Calu3 (cell line): ENCODE data around the gene PRMT9. TPM values are rescaled to one million over a fixed set of nuclear protein-coding genes. Genes with fewer than 3 reads are reported as not detected.

Source experiments
- BruUV-seq: library from RNA; stranded (reverse); fragments of 400-500 nt; replicated peaks from 2 replicates; lab custom pipeline; 2021; lab: Mats Ljungman, UMichigan
- CTCF ChIA-PET: fragments of 300-600 bp; sonication (Branson Sonifier 250); formaldehyde crosslinking; loops from one replicate; lab custom pipeline; 2022; ENCODE audit warnings: antibody characterized with exemption; lab: Charles Lee
- DNase-seq: peaks from one replicate; pipeline ENCODE4 v3.0.0; 2022
- H3K27ac Mint-ChIP-seq: one replicate; pipeline ENCODE4 v1.8.0; 2022; ENCODE audit warnings: mixed read lengths; ENCODE audit not compliant: unreplicated experiment
- H3K27me3 Mint-ChIP-seq: one replicate; pipeline ENCODE4 v1.8.0; 2022; ENCODE audit warnings: mixed read lengths; ENCODE audit not compliant: unreplicated experiment
- H3K36me3 Mint-ChIP-seq: one replicate; pipeline ENCODE4 v1.8.0; 2022; ENCODE audit warnings: mild to moderate bottlenecking, moderate library complexity, mixed read lengths; ENCODE audit not compliant: insufficient read depth, unreplicated experiment
- H3K4me1 Mint-ChIP-seq: one replicate; pipeline ENCODE4 v1.8.0; 2022; ENCODE audit warnings: mild to moderate bottlenecking, low read depth, mixed read lengths; ENCODE audit not compliant: unreplicated experiment
- H3K4me3 Mint-ChIP-seq: one replicate; pipeline ENCODE4 v1.8.0; 2022; ENCODE audit warnings: mild to moderate bottlenecking, low read depth, moderate library complexity, mixed read lengths; ENCODE audit not compliant: unreplicated experiment
- H3K9me3 Mint-ChIP-seq: one replicate; pipeline ENCODE4 v1.8.0; 2022; ENCODE audit warnings: low read depth, mixed read lengths; ENCODE audit not compliant: unreplicated experiment
- intact Hi-C: fragments of 100-400 bp; cut with micrococcal nuclease; formaldehyde crosslinking; loops from one replicate; pipeline ENCODE4 v1.10.0; 2022; ENCODE audit not compliant: unreplicated experiment
- total RNA-seq: library from RNA; stranded (reverse); gene quantifications from 2 replicates; pipeline ENCODE4 v1.2.3, GENCODE V29; 2022
- TF ChIP-seq, protein P1 (sequence below): fragments of 200-600 bp; IDR thresholded peaks from one replicate; pipeline ENCODE4 v1.8.0; 2022; ENCODE audit warnings: antibody characterized with exemption; ENCODE audit not compliant: unreplicated experiment

PRMT9 gene
- total RNA-seq, 1 experiment from 2014 or later = 7.3 TPM

DNA sequence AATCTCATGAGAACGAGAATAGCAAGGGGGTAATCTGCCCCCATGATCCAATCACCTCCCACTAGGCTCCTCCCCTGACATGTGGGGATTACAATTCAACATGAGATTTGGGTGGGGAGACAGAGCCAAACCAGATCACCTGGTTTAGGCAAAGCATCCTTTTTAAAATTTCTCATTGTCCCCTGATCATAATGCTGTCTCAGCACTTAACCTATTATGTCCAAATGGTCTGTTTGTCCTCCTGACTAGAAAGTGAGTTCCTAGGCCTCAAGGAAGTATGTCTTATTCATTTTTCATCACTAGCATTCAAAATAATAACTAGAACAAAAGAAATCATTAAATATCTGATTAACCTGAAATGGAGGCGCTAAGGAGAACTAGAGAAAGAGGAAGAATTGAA, 7.9 kb upstream of the PRMT9 start:
- Mint-ChIP-seq H3K27ac (peak overlapping the region; percentile 71), H3K36me3 (no peaks in the 10 kb centered on the region), H3K4me1 (peaks cover 27% of the 10 kb centered on the region), H3K27me3 (no peaks in the 10 kb centered on the region), H3K9me3 (no peaks in the 10 kb centered on the region), H3K4me3 (no peak overlapping the region)
- no TSS peak for BruUV-seq
- CTCF ChIA-PET = no interaction called here
- intact Hi-C loops = loop anchor here (5.0 kb wide), 1 partner anchor 175 kb away; no protein-coding TSS in a partner anchor
- TF ChIP-seq, protein P1, sequence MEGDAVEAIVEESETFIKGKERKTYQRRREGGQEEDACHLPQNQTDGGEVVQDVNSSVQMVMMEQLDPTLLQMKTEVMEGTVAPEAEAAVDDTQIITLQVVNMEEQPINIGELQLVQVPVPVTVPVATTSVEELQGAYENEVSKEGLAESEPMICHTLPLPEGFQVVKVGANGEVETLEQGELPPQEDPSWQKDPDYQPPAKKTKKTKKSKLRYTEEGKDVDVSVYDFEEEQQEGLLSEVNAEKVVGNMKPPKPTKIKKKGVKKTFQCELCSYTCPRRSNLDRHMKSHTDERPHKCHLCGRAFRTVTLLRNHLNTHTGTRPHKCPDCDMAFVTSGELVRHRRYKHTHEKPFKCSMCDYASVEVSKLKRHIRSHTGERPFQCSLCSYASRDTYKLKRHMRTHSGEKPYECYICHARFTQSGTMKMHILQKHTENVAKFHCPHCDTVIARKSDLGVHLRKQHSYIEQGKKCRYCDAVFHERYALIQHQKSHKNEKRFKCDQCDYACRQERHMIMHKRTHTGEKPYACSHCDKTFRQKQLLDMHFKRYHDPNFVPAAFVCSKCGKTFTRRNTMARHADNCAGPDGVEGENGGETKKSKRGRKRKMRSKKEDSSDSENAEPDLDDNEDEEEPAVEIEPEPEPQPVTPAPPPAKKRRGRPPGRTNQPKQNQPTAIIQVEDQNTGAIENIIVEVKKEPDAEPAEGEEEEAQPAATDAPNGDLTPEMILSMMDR = no peak
- DNase-seq = no peak

DNA sequence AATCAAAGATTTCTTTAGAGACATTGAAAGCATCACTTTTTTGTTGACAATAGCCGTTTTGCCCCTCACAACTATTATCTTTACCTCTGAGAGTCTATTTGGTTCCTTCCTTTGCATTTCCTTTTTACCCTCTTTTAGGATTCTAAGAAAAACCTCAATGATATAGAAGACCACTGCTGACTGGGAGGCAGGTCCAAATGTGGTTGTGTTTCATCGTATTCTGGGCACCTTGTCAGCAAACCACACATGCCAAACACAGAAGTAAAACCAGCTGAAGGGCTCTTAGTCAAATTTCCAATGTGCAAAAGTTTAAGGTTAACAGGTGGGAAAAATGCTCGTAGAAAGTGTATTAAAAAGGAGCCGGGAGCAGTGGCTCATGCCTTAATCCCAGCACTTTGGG, 5.1 kb upstream of the PRMT9 start:
- Mint-ChIP-seq H3K4me1 (peaks cover 27% of the 10 kb centered on the region), H3K4me3 (no peak overlapping the region), H3K27ac (no peak overlapping the region), H3K27me3 (no peaks in the 10 kb centered on the region), H3K36me3 (peaks cover 7% of the 10 kb centered on the region), H3K9me3 (no peaks in the 10 kb centered on the region)
- DNase-seq = no peak
- CTCF ChIA-PET = no interaction called here
- intact Hi-C loops = no loop called here
- no TSS peak for BruUV-seq
- TF ChIP-seq, protein P1 = no peak

- intact Hi-C loops = no loop called here
- CTCF ChIA-PET = interaction anchor here (2.2 kb wide), 1 partner anchor 184 kb away, joined by 10 read pairs; no protein-coding TSS in a partner anchor
- Mint-ChIP-seq H3K4me1 (peaks cover 9% of the 10 kb centered on the region), H3K27me3 (no peaks in the 10 kb centered on the region), H3K27ac (peak overlapping the region; percentile 59), H3K4me3 (peak overlapping the region; percentile 85), H3K9me3 (no peaks in the 10 kb centered on the region), H3K36me3 (peaks cover 23% of the 10 kb centered on the region)
- DNase-seq = no peak
- TSS peak; percentile 54 for BruUV-seq
- TF ChIP-seq, protein P1 = no peak
These were observed 773 bp downstream of the PRMT9 start for GRCh38 chr4:147683188-147683591.

DNA sequence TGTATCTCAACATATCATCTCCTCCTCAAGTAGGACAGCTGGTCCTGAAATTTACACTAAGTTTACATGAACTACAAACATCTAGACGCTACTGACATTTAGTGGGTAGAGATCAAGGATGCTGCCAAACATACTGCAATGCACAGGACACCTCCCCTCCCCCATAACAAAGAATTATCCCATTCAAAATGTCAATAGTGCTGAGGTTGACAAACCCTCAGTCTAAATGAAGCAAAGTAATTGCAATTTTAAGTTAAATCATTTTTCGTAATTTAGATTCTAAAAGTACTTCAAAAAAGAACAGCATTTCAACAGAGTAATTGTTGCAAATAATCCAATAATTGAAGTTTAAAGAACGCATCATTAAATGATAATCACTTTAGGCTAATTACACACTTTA, 1.2 kb downstream of the PRMT9 start:
- no peaks in the 10 kb centered on the region for H3K9me3 Mint-ChIP-seq
- H3K27me3 Mint-ChIP-seq = no peaks in the 10 kb centered on the region
- CTCF ChIA-PET = interaction anchor here (2.2 kb wide), 1 partner anchor 184 kb away, joined by 10 read pairs; no protein-coding TSS in a partner anchor
- intact Hi-C loops = no loop called here
- peaks cover 9% of the 10 kb centered on the region for H3K4me1 Mint-ChIP-seq
- no TSS peak for BruUV-seq
- H3K4me3 Mint-ChIP-seq = peak overlapping the region; percentile 85
- H3K27ac Mint-ChIP-seq = no peak overlapping the region
- TF ChIP-seq, protein P1 = no peak
- peaks cover 23% of the 10 kb centered on the region for H3K36me3 Mint-ChIP-seq
- DNase-seq = no peak
